GM21447 (cell line): Measurements from ENCODE around the gene GRIK1.

Experiments used
- ATAC-seq: cut with Tn5 transposase; IDR thresholded peaks from one replicate; pipeline ENCODE4 v1.9.1; 2021; ENCODE audit not compliant: unreplicated experiment

GRIK1 gene

GRCh38 chr21:29550205-29550604, 389.6 kb downstream of the GRIK1 start:
- ATAC-seq = no peak

DNA sequence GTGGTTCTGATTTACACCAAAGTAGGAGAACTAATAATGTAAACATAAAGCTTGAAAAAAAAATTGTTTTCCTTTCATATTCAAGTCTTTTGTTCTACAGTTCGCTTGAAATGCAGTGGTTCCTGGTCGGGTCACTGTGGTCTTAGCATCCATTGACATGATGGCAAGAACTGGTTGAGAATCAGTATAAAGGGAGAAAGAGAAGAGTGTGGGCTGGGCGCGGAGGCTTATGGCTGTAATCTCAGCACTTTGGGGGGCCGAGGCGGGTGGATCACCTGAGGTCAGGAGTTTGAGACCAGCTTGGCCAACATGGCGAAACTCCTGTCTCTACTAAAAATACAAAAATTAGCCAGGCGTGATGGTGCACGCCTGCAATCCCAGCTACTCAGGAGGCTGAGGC, 390.2 kb downstream of the GRIK1 start:
- ATAC-seq = no peak

DNA sequence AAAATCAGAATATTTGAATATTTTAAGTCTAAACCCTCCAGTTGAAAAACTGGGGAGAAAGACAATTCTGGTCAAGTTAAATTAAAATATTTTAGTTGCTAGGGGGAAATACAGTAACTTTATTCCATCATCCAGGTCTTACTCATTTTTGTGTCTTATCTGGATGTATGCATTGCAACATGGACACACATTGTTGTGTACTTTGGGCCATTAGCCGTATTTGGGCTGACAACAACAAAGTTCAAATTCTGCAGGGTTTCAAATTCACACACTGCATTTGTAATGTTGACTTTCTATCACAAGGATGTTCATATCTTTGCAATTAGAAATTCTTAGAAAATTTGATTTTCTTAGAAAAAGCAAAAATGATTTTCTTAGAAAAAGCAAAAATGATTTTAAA, 391.8 kb downstream of the GRIK1 start:
- no peak for ATAC-seq

DNA sequence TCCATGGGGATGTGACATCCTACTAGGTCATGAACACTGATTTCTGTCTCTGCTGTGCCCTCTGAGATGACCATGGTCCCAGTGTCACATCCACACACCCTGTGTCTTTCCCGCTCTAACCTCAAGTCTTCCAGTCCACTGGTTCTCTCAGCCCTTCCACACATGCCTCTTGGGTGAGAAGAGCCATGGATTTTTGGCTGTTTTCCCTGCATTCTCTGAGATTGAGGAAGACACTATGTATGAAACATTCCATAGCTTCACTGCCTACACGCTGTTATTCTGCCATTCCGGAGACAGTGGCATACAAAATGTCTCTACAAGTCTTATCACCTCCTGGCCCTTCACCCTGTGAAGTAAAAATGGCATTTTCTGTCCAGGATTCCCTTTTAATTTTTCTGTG, 393.7 kb downstream of the GRIK1 start:
- no peak for ATAC-seq

DNA sequence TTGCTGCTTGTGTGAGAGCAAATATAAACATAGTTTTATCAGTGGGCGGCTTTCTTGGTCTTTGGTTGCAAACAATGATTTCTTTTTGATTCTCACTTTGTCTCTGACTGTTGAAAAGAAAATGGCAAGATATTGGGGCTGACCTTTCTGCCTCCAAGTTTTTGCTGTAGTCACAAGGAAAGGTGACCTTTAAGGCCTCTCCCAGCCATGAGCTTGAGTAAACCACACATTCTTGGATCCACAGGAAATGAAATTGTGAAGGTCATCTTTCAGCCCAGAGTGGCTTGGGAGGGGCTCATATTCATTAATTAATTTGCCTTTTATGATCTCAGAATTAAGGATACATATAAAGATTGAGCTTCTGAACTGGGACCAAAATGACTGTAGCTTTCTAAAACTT, 399.5 kb downstream of the GRIK1 start:
- ATAC-seq = no peak

GRCh38 chr21:29538115-29538514, 401.7 kb downstream of the GRIK1 start:
- ATAC-seq = no peak

DNA sequence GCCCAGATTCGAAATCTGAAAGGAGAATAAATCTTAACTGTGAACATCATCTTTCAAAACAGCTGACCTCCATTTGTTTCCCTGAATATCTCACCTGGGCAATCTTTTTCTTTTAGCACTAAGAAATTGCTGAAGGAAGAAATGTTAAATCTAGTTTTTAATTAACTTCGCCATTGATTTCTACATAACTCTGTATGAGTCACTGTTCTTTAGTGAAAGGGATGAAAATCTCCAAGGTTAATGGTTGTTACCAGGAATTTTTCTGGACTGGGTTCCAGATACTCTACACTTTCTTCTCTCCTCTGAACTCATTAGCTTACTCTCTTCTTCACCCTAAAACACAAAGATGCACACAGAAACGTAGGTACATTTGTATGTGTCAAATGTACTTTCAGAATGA, 405.3 kb downstream of the GRIK1 start:
- no peak for ATAC-seq

- ATAC-seq = no peak
Observed at GRCh38 chr21:29529139-29529538, 410.7 kb downstream of the GRIK1 start.

GRCh38 chr21:29526545-29526944, 413.3 kb downstream of the GRIK1 start:
- ATAC-seq = no peak

DNA sequence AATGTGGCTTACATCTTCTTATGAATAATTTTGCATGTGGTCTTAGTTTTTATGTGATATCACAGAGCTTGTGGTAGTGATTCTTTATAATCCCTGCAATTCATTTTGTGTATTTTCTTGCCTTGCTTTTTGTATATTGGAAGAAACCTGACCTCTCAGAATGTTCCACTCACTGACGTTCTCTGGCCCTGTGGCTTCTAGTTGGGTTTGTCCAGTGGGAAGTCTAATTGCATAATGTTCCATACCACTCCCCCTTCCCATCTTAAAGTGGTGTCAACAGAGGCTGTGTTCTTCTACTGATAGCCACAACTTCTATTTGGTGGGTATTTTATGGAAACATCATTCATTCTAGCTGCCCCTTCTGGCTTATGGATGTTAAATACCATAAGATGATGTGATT, 415.7 kb downstream of the GRIK1 start:
- ATAC-seq = no peak

GRCh38 chr21:29523646-29524045, 416.1 kb downstream of the GRIK1 start:
- ATAC-seq = no peak

- ATAC-seq = no peak
Observed at GRCh38 chr21:29521872-29522271, 417.9 kb downstream of the GRIK1 start.

DNA sequence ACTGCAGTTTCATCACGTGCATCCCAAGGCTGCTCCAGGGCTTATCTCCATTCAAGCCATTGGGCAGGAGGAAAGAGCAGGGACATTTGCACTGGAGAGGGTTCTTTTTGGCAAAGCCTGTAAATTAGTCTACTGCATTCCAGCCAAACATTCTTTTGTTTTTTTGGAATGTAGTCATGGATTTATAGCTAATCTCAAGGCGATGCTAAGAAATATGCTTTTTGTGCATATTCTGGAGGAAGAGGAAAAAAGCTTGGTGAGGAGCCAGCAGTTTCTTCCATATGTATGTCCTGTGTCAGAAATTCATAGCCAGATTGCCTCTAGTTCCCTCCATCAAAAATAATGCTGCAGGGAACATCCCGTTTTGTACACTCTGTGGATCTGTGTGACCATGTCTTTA, 419.6 kb downstream of the GRIK1 start:
- ATAC-seq = no peak

- no peak for ATAC-seq
Observed at GRCh38 chr21:29514652-29515247, 425.0 kb downstream of the GRIK1 start.

DNA sequence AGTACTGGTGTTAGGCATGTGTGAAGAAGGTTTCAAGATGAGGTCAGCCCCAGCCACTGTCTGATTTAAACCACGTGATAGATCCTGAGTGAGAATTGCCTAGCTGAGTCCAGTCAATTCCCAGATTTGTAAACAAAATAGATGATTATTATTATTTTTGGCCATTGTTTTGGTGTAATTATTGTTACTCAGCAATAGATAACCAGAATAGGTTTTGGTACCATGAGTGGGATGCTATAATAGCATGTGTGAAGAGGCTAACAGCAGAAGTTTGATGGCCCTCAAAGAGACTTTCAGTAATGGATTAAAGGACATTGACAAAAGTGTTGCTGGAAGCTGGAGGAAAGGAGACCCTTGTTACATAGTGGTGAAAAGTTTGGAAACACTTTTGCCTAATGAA, 426.3 kb downstream of the GRIK1 start:
- ATAC-seq = no peak

DNA sequence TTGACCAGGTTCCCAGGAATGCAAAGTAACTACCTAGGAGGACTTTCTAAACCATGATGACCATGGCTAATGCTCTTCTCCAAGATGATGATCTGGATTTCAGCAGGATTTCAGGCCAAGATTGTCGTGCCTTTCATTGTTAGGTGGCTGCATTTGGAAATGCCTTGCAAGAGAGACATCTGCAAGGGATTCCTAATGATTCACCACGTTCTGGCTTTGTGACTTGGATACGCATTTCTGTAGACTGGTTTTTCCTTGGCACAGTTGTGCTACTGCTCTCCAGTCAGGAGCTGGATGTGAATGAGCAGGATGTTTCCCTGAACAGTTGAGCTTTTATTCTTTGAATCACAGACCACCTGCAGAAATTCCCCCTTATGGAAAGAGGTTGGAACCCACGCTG, 428.7 kb downstream of the GRIK1 start:
- no peak for ATAC-seq

DNA sequence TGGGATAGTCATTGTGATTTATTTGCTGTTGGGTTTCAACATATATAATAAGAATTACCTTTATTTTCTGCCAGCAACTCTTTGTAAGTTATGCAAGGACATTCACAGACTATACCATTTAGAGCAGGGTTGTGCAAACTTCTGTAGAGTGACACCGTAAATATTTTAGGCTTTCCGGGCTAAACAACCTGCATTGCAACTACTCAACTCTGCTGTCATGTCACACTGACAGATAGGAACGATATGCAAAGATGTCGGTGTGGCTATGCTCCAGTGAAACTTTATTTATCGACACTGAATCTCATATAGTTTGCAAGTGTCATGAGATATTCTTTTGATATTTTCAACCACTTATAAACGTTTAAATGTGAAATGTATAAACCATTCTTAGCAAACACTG, 430.7 kb downstream of the GRIK1 start:
- ATAC-seq = no peak

- no peak for ATAC-seq
Observed at GRCh38 chr21:29508301-29508700, 431.5 kb downstream of the GRIK1 start.

- no peak for ATAC-seq
Observed at GRCh38 chr21:29506947-29507346, 432.8 kb downstream of the GRIK1 start.

DNA sequence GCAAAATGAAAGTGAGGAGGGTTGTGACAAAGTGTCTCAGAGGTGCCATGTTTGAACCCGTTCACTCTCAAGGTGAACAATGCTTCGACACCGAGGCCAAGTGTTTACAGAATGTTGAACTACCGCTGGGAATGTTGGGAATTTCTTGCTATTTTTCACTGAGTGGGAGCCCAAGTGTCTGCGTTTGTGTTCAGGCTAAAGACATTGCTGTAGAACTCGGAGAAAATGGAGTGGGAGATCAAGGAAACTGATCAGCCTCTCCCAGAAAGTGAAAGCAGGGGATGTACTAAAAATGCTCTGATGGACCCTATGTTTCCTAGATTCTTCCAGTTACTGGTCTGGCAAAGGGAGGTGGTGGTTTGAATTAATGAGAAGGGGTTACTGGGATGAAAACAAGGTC, 433.6 kb downstream of the GRIK1 start:
- no peak for ATAC-seq

DNA sequence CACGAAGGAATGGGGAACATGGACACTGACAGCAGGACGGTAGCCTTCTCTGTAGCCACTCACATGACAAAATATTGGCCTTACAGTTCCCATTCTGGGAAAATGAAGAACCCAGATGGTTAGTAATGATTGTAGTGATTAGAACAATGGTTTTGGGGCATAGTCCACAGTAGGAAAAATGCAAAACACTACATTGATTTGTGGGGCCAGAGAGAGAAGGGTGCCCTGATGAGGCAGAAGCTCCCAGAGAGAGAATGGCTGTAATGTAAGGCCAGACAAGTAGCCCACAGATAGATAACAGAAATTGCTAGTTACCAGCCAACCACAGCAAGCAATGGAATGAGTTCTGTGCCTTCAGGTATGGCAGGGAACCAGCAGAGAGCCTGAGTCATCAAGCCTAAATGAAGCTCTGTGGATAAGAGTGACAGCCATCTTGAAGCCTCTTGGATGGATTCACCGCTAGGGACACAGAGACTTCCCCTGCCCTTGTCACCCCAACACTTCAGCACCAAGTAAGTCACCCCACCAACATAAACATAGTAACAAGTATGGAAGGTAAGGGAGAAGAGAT, 435.0 kb downstream of the GRIK1 start:
- no peak for ATAC-seq

DNA sequence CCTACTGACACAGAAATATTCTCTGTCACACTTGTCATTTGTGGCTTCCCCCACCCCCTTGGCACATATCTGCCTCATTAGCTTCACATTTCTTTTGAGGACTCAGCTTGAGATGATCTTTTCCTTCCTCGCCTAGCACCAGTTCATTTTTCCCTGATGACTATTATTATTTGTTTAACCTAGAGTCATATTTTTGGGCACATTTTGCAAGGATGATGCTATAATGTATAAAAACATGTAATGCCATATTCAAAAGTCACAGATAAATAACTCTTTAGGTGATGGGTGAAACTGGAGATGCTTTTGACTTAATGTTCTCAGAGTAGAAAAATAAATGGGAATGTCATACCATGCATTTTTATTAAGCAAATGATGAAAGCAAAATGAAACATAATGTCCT, 438.3 kb downstream of the GRIK1 start:
- no peak for ATAC-seq

GRCh38 chr21:29499734-29500343, 440.0 kb downstream of the GRIK1 start:
- no peak for ATAC-seq
